NCI-H748 (cell line): ENCODE data around the gene TINCR.
A peak's percentile ranks its signal among the peaks of the same experiment; 100 is the strongest.
"Not testable (repeated sequence)": the region's sequence is repeated elsewhere in the genome, so short reads cannot be mapped to it uniquely, and the experiment has no call there.

ENCODE experiments used
- DNase-seq: peaks from one replicate; lab custom pipeline; 2025; ENCODE audit not compliant: unreplicated experiment; lab: John Stamatoyannopoulos, UW

TINCR gene

DNA sequence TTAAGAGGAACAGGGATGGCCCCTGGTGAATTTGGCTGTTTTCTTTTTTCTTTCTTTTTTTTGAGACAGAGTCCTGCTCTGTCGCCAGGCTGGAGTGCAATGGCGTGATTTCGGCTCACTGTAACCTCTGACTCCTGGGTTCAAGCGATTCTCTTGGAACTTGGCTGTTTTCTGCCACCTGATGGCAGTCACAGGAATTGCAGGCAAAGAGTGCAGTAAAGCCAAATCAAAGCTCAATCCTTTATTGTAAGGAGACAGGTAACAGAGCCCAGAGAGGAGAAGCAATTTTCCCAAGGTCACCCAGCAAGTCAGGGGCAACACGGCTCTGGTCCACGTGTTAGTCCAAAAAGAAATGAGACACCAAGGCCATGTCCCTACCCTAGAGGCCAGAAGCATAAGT lies 6.2 kb downstream of the TINCR start:
- DNase-seq, result no peak

GRCh38 chr19:5560156-5560555 lies 7.6 kb downstream of the TINCR start:
- DNase-seq, result no peak

- DNase-seq, result no peak
Observed at GRCh38 chr19:5559804-5560133, 8.0 kb downstream of the TINCR start.

DNA sequence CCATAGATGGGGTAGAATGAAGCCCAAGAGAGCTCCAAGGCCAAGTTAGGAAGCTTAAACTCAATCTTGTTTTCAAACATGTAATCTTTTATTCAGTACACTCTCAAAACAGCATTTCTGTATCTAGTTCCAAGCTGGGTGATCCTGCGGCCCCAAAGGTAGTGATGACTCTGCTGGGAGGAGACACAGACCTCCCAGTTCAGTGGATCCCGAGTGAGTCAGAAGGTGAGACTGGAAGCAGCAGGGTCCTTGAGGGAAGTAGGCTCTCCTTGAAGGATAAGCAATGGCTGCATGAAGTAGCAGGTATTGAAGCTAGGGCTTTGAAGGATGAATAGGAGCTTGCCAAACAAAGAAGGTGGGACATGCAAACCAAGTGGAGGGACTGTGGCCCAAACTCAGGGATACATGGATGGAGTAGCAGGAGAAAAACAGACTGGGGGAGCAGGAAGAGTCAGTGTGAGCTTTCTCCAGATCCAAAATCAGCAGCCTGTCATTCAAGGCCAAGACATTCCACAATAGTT lies 9.6 kb downstream of the TINCR start:
- DNase-seq, result no peak

- no peak for DNase-seq
Observed at GRCh38 chr19:5557691-5558090, 10.1 kb downstream of the TINCR start.

- no peak for DNase-seq
Observed at GRCh38 chr19:5554828-5555227, 12.9 kb downstream of the TINCR start.

DNA sequence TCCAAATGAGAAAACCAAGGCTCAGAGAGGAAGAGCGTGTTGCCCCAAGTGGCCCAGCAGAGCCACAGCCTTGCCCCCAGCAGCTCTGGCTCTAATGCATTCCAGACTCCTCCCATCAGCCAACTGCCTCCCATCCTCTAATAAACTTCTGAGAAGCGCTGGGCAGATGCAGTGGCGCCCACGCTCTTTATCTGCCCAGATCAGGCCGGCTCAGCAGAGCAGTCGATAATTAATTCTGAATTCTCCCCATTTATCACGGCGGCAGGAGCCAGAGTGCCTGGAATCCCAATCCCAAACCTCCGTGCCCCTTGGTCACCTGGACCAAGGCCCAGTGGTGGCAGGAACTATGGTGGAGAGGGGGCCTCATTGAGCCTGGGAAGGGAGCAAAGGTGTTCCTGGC lies 13.9 kb downstream of the TINCR start:
- DNase-seq, result no peak

- peak; percentile 27 for DNase-seq
Observed at GRCh38 chr19:5547881-5548280, 19.9 kb downstream of the TINCR start.

DNA sequence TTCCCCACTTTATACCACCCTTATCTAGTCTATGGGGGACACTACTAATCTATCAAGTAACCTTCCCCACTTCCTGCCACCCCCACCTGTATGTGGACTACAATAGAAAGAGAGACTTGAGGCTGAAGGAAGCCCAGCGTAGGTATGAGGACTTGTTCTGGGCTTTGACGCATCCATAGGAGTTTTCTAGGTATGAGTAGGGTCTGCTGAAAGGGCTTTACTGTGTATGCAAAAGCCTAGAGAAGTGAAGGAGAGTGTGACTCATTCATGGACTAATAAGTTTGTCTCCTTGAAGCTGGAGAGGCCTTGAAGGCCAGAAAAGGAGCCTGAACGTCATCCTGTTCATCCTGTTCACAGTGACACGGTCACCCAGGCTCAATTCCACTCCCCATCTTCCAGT lies 21.8 kb downstream of the TINCR start:
- DNase-seq, result no peak

GRCh38 chr19:5545051-5545450 lies 22.7 kb downstream of the TINCR start:
- no peak for DNase-seq

DNA sequence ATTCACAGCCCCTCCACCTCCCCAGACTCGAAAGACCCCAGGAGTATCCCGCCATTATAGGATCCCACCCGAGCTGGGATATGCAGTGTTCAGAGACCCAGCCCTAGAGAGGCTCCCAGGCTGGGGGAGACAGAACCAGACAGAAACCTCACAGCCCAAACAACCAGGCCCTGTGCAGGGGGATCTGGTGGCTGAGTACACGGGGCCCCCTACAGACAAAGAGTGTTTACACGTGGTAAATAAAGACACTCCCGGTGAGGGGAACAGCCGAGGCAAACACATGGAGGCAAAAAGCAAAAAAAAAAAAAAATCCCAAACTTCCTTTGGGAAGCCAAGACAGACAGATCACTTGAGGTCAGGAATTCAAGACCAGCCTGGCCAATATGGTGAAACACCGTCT lies 25.1 kb downstream of the TINCR start:
- DNase-seq, result peak; percentile 8

GRCh38 chr19:5541456-5541855 lies 26.3 kb downstream of the TINCR start:
- DNase-seq, result no peak

- no peak for DNase-seq
Observed at GRCh38 chr19:5540208-5540607, 27.5 kb downstream of the TINCR start.

DNA sequence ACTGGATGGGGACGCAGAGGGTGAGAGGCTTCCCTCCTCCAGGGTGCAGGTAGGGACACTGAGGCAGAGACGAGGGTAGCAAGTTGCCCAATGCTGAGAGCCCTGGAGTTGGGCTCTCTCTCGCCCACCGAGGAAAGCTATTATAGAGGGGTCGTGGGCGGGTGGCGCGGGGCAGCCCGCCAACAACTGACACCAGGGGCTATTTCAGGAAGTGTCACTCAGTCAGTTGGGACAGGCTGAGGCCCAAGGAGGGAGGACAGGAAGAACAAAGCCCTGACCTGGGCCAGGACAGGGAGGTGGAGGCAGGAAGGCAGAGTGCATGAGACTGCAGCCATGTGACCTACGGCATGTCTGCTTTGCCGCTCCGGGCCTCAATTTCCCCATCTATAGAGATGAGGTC lies 29.9 kb downstream of the TINCR start:
- no peak for DNase-seq

DNA sequence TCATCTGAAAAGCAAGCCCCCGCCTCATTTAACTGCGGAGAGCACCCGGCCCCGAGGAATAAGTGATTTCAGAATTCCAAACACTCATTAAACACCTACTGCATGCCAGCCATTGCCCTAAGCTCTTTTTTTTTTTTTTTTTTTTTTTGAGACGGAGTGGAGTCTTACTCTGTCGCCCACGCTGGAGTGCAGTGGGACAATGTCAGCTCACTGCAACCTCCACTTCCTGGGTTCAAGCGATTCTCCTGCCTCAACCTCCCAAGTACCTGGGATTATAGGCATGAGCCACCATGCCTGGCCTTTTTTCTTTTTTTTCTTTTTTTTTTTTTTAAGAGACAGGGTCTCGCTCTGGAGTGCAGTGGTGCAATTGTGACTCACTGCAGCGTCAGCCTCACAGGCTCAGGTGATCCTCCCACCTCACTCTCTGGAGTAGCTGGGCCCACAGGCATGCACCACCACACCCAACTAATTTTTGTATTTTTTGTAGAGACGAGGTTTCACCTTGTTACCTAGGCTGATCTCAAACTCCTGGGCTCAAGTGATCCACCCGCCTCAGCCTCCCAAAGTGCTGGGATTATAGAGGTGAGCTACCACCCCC lies 30.7 kb downstream of the TINCR start:
- DNase-seq, result not testable (repeated sequence)

DNA sequence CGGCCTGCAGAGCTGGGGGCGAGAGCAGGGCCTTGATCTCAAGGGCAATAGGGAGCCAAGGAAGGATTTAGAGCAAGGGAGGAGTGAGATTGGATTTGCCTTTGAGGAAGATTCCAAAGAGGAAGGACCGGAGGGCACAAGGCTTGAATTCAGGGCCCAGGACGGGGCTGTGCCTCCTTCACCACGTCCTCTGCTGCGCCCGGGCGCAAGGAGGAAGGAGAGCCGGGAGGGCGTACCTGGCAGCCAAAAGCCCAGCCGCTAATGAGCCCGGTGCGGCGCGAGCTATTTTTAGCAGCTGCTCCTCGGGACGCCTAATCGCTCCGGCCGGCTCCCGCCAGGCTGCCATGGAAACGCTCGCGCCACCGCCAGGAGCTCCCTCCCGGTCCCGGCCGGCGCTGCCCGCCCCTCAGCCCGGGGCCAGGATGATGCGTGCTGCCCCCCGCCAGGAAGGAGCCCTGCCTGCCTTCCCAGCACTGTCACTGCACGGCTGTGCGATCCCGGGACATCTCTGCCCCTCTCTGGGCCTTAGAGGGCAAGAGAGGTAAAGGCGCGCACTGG lies 31.3 kb downstream of the TINCR start:
- DNase-seq, result peak; percentile 88

DNA sequence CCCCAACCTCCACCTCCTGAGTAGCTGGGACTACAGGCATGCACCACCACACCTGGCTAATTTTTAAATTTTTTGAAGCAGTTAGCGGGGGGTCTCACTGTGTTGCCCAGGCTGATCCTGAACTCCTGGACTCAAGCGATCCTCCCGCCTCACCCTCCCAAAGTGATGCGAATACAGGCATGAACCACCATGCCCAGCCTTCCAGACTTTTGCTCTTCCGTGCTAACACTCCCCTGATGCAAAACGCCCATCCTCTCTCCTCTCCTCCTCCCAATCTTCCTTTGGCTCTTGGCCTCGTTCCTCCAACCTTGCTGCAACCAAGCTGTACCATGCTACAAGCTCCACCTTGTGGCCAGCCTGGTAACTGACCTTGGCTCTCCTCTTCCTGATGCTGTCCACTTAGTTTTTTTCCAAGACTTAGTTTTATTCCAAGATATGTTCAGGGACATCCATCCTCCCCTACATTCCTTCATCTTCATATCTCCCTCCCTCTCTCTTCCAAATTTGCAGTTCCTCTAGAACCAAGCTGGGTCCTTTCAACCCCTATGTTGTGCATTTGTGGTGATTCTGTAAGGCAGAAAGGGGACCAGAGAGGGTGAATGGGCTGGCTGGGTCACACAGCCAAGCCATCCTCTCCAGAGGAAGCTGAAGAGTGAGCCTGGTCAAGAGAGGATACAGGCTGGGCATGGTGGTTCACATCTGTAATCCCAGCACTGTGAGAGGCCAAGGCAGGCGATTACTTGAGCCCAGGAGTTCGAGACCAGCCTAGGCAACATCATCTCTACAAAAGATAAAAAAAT lies 32.8 kb downstream of the TINCR start:
- no peak for DNase-seq

DNA sequence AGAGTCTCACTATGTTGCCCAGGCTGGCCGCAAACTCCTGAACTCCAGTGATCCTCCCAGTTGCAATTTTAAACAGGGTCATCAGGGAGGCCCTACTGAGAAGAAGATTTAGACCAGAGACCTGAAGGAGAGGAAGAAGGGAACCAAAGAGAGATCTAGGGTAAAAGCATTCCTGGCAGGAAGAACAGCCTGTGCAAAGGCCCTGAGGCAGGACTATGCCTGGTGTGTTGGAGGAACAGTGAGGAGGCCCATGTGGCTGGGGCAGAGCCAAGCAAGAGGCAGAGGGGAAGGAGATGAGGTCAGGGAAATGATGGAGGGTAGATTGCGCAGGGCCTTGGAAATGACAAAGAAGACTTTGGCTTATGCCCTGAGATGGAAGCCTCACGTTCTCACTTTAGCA lies 34.5 kb downstream of the TINCR start:
- DNase-seq, result no peak

GRCh38 chr19:5530701-5531100 lies 37.1 kb downstream of the TINCR start:
- no peak for DNase-seq

DNA sequence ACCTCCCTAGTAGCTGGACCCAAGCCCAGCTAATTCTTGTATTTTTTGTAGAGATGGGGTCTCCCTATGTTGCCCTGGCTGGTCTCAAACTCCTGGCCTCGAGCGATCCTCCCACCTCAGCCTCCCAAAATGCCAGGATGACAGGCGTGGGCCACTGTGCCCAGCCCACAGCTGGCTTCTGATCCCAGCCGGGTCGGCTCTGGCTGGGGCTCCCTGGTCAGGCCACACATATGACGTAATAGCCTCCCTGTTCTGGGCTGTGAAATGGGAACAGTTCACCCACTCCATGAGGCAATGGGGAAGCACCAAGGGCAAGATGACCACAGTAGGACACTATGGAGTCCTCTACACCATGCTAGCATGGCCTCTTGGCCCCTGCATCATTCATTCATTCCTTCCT lies 41.1 kb downstream of the TINCR start:
- no peak for DNase-seq

GRCh38 chr19:5524081-5524480 lies 43.7 kb downstream of the TINCR start:
- DNase-seq, result no peak

- DNase-seq, result no peak
Observed at GRCh38 chr19:5522106-5522505, 45.6 kb downstream of the TINCR start.
